K562 (cell line): ENCODE results near the gene MBP.

ENCODE experiments used
- BRD4 ChIP-seq: fragments of 200-600 bp; sonication (generic); IDR thresholded peaks from 2 replicates; pipeline ENCODE4 v1.6.1; 2017; ENCODE audit warnings: inconsistent platforms
- TF ChIP-seq, protein P1 (sequence below), 3 experiments: IDR thresholded peaks in 2 of 3; conservative IDR thresholded peaks in 1 of 3; 2 replicates each; pipeline ENCODE4 v1.5.1; 2011 to 2012; ENCODE audit warnings: low read length in 3 of 3, mild to moderate bottlenecking in 3 of 3, control low read depth in 2 of 3, improper control_type of control experiment in 1 of 3, inconsistent platforms in 1 of 3, low read depth in 1 of 3, mixed read lengths in 1 of 3, moderate library complexity in 1 of 3; ENCODE audit not compliant: insufficient read depth in 2 of 3

DNA sequence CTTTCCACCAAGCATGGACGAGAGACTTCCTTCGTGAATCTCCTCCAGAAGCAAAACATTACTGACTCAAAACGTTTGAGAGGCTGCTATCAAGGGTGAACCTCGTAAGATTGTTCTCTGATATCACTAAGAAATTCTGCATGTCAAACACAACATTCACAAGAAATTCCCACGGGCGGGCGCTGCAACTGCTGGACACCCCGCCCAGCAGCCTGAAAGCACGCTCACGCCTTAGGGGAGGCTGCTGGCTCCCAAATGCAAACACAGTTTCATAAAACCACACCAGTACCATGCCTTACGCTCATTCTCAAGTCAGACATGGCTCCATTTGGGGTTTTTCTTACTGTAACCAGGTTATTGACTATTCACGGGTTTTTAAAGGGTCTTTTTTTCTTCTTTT is 39.0 kb downstream of the MBP start:
- TF ChIP-seq, protein P1, sequence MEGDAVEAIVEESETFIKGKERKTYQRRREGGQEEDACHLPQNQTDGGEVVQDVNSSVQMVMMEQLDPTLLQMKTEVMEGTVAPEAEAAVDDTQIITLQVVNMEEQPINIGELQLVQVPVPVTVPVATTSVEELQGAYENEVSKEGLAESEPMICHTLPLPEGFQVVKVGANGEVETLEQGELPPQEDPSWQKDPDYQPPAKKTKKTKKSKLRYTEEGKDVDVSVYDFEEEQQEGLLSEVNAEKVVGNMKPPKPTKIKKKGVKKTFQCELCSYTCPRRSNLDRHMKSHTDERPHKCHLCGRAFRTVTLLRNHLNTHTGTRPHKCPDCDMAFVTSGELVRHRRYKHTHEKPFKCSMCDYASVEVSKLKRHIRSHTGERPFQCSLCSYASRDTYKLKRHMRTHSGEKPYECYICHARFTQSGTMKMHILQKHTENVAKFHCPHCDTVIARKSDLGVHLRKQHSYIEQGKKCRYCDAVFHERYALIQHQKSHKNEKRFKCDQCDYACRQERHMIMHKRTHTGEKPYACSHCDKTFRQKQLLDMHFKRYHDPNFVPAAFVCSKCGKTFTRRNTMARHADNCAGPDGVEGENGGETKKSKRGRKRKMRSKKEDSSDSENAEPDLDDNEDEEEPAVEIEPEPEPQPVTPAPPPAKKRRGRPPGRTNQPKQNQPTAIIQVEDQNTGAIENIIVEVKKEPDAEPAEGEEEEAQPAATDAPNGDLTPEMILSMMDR (IDR thresholded peaks at IDR 0.05 in 2 of 3, conservative IDR thresholded peaks at IDR 0.05 in 1 of 3; ENCODE audit: insufficient read depth in 2 of 3, low read depth in 1 of 3, low read length in 3 of 3): no peak
- TF ChIP-seq BRD4: no peak
